ENCODE measurements around the gene ITCH. TPM values are rescaled to one million over a fixed set of nuclear protein-coding genes. Genes with fewer than 3 reads are reported as not detected.
"Not testable (repeated sequence)": the region's sequence is repeated elsewhere in the genome, so short reads cannot be mapped to it uniquely, and the experiment has no call there.

ITCH gene
- total RNA-seq, 1 donor from 2014 or later = 30.9 TPM

GRCh38 chr20:34437330-34437986 is 74.4 kb downstream of the ITCH start:
- Histone ChIP-seq H3K4me1 (no peaks in the 10 kb centered on the region), H3K9me3 (no peaks in the 10 kb centered on the region), H3K36me3 (peaks cover 0 to 42% of the 10 kb centered on the region in 2 donors), H3K4me3 (no peak overlapping the region), H3K27ac (no peak overlapping the region), H3K27me3 (no peaks in the 10 kb centered on the region)
- intact Hi-C loops (cut with DNase I) = no loop called here
- no peak for DNase-seq (ENCODE audit: extremely low spot score in 2 of 2)
- no peak for TF ChIP-seq POLR2AphosphoS5 (IDR thresholded peaks at IDR 0.05; ENCODE audit: insufficient read depth in 1 of 2, low read depth in 1 of 2)
- TF ChIP-seq POLR2A (IDR thresholded peaks at IDR 0.05) = no peak
- TF ChIP-seq CTCF (IDR thresholded peaks at IDR 0.05) = no peak

- intact Hi-C loops (cut with DNase I) = no loop called here
- Histone ChIP-seq H3K27me3 (no peaks in the 10 kb centered on the region), H3K9me3 (no peaks in the 10 kb centered on the region), H3K4me1 (no peaks in the 10 kb centered on the region), H3K36me3 (peaks cover 0 to 55% of the 10 kb centered on the region in 2 donors), H3K27ac (no peak overlapping the region), H3K4me3 (no peak overlapping the region)
- no peak for DNase-seq (ENCODE audit: extremely low spot score in 2 of 2)
- TF ChIP-seq POLR2AphosphoS5 (IDR thresholded peaks at IDR 0.05; ENCODE audit: insufficient read depth in 1 of 2, low read depth in 1 of 2) (no peak), CTCF (IDR thresholded peaks at IDR 0.05) (no peak), POLR2A (IDR thresholded peaks at IDR 0.05) (no peak)
Measured at GRCh38 chr20:34439168-34439567, 76.1 kb downstream of the ITCH start.

- intact Hi-C loops (cut with DNase I); H3K9me3 ChIP-seq; DNase-seq (ENCODE audit: extremely low spot score in 2 of 2); H3K4me3 ChIP-seq; H3K27me3 ChIP-seq; H3K27ac ChIP-seq; H3K4me1 ChIP-seq: not testable (repeated sequence)
- H3K36me3 ChIP-seq = peaks cover 0 to 71% of the 10 kb centered on the region in 2 donors
Measured at GRCh38 chr20:34441423-34441822, 78.3 kb downstream of the ITCH start.

GRCh38 chr20:34443546-34443945 is 80.5 kb downstream of the ITCH start:
- no peak overlapping the region for H3K4me3 ChIP-seq
- TF ChIP-seq CTCF (IDR thresholded peaks at IDR 0.05) (no peak), POLR2A (IDR thresholded peaks at IDR 0.05) (no peak), POLR2AphosphoS5 (IDR thresholded peaks at IDR 0.05; ENCODE audit: insufficient read depth in 1 of 2, low read depth in 1 of 2) (no peak)
- H3K9me3 ChIP-seq = no peaks in the 10 kb centered on the region
- no peaks in the 10 kb centered on the region for H3K4me1 ChIP-seq
- peaks cover 0 to 77% of the 10 kb centered on the region in 2 donors for H3K36me3 ChIP-seq
- no peak for DNase-seq (ENCODE audit: extremely low spot score in 2 of 2)
- no peak overlapping the region for H3K27ac ChIP-seq
- intact Hi-C loops (cut with DNase I) = no loop called here
- H3K27me3 ChIP-seq = no peaks in the 10 kb centered on the region

- Histone ChIP-seq H3K9me3 (no peaks in the 10 kb centered on the region), H3K4me3 (no peak overlapping the region), H3K36me3 (peaks cover 0 to 74% of the 10 kb centered on the region in 2 donors), H3K27me3 (no peaks in the 10 kb centered on the region), H3K27ac (no peak overlapping the region), H3K4me1 (no peaks in the 10 kb centered on the region)
- TF ChIP-seq CTCF (IDR thresholded peaks at IDR 0.05) (no peak), POLR2A (IDR thresholded peaks at IDR 0.05) (no peak), POLR2AphosphoS5 (IDR thresholded peaks at IDR 0.05; ENCODE audit: insufficient read depth in 1 of 2, low read depth in 1 of 2) (no peak)
- DNase-seq (ENCODE audit: extremely low spot score in 2 of 2) = no peak
- intact Hi-C loops (cut with DNase I) = no loop called here
Measured at GRCh38 chr20:34445177-34446065, 82.3 kb downstream of the ITCH start.
